GM18502 (cell line): ENCODE data around the gene TMEM132E.

Source experiments
- ATAC-seq: cut with Tn5 transposase; IDR thresholded peaks from one replicate; pipeline ENCODE4 v1.9.1; 2021; ENCODE audit warnings: mild to moderate bottlenecking; ENCODE audit not compliant: unreplicated experiment, poor library complexity

Gene TMEM132E

DNA sequence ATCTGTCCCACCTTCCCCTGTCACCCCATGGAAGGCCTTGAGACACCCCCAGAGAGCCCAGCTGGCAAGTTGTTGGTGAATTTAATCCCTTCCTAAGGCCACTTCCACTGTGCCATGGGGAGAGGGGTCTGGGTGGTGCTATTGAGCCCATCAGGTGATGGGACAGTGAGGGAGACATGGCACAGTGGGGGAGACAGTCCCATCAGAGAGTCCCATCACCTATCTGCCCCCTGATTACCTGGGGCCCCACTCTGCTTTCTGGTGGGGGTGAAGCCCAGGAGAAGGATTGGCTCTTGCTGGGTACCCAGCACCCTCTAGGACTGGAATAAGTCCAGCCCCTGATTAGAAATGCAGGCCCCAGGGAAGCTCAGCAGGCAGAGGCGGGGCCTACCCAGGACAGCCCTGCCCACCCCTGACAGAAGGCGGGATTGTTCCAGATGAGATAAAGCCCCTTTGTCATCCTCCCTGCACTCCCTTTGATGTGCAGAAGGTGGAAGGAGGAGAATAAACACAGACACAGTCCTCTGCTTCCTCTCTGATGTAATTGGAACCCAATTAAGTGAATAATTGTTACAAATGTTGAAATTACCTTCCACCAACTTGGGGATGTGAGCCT is 18.9 kb downstream of the TMEM132E start:
- no peak for ATAC-seq

DNA sequence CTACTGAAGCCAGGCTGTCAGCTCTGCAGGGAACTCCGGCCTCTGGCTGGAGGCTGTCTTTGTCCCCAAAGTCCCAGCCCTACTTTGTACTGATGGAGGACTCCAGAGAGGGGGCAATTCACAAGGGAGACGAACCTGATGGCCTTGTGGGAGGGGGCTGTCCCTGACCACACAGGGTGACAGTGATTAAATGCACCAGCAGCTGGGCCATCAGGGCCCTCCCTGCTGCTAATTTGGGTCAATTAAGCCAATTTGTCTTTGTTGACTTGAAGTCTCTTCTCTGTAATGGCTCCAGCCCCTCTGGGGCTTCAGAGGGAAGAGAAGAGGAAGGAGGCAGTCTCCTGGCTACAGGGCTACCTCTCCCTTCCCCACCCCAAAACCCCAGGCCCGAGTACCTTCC is 22.0 kb downstream of the TMEM132E start:
- no peak for ATAC-seq

DNA sequence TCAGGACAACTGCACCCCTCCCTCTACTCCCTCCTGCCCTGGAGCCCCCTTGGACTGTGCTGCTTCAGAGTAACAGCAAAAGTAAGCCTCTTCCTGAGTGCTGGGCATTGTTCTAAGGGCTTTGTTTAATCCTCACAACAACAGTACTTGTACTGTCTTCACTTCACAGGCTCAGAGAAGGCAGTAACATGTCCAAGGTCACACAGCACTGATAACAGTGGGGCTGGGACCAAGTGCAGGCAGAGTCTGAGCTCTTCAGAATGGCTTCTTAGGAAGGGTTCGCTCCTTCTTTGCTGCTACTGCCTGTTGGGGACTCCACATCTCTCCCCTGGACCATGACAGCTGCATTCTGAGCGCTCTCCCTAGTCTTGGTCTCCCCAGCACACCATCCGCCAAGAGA is 24.6 kb downstream of the TMEM132E start:
- no peak for ATAC-seq

DNA sequence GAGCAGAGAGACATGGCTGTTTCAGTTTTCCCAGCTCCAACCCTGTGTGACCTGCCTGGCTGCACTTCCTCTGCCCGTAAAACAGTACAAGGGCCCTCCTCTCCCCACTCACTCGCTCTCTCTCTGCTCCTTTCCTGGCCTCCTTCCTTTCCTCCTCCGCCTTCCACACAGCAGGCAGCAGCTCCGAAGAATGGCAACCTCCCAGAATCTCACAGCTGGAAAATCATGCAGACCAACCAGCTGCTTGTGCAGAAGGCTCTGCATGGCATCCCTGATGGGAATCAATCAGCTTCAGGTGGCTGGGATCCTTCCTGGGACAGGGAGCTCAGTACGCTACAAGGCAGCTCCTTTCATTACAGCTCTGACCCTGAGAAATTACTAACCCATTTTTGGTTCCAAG is 27.4 kb downstream of the TMEM132E start:
- ATAC-seq: no peak

DNA sequence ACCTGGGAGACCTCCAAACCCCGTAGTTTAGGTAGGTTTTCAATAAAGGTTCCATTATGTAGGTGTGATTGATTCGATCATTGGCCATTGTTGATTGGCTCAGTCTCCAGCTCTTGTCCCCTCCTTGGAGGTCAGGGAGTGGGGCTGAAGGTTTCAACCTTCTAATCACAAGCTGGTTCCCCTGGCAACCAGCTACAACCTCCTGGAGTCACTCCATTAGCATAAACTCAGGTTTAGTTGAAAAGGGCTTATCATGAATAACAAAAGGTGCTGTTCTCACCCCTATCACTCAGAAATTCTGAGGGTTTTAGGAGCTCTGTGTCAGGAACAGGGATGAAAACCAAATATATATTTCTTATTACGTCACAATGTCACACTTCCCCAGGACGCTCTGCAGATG is 28.5 kb downstream of the TMEM132E start:
- no peak for ATAC-seq

DNA sequence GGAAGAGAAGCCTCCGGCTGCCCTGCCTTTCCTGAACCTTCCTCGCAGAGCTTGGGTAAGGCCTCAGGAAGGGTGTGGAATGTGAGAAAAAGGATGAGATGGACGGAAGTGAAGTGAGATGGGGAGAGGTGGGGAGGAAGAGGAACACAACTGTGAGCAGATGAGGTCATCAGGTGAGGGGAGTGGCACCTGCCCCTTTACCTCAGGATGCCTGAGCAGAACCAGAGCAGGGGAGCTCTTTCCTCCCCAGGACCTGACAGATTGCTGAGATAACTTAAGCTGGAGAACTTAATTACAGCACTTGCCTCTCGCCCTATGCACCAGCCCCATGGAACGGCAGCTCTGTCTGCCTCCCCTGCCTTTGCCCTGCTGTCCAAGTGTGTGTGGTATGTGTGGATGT is 29.8 kb downstream of the TMEM132E start:
- no peak for ATAC-seq

DNA sequence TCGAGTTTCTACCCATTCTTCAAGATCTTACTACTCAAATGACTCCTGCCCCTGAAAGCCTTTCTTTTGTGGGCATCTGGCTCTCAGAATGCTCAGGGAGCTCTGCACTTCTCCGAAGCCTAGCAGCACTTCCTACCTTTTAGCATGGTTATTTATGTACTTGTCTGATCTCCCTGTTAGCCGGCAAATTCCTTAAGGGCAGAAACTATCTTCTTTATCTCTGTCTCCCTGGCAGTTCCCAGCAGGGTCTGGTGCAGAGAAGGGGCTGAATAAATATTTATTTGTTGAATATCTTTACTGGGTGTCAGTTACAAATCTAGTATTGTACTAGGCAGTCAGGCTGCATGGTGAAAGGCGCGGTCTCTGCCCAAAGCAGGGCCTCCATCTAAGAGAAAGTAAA is 30.7 kb downstream of the TMEM132E start:
- ATAC-seq: no peak

DNA sequence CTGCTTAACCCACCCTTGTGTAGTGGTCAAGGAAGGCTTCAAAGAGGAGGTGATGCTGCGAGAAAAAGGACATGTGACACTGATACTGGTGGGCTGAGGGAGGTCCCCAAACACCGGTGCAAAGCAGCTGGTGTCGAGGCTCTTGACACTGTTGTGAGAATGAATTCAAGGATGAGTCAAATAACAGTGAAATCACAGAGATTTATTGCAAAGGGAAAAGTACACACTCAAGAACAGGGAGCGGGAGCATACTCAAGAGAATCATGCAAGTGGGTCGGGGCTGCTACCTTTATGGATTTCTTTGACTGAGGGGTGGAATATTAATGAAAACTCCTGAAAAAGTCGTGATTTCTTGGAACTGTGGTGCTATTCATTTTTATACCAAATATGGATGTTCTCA is 31.1 kb downstream of the TMEM132E start:
- ATAC-seq: no peak

DNA sequence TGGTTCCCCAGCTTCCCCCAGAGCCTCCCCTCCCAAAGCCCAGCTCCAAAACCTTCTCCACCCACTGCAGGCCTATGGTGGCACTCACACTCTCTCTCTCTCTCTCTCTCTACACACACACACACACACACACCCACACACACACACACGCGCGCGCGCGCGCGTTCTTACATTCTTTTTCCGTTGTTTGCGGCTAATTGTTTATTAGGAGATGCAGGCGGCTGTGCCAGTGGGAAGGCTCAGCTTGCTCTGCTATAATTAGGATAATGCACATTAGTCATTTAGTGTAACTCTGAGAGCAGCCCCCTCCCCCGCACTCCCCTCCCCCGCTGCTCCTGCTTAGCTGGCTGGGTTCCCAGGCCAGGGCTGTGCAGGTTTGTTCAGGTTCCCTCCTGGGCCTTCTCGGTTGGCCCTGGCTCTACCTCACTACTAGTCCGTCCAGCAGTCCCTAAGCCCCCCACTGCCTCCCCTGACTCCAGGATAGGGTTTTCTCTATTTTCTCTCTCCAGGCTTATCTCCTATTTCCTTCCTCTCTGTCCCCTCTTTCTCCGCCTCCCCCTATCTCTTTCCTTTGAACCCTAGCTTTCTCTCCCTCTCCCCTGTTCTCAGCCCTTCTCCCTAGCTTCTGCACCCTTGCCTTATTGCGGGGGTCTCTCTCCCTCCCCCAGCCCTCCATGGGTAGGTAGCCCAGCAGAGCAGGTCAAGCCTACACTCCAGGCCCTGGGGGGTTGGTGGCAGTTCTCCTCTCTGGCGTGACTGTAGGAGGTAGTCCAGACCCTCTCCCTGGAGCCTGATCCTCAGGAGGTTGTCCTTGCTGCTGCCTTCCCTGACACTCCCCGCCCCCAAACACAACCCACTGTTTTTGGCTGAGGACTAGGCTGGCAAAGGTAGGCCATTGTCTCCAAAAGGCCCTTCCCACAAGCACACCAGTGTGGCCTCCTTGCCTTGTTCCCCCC is 34.0 kb downstream of the TMEM132E start:
- ATAC-seq: no peak

DNA sequence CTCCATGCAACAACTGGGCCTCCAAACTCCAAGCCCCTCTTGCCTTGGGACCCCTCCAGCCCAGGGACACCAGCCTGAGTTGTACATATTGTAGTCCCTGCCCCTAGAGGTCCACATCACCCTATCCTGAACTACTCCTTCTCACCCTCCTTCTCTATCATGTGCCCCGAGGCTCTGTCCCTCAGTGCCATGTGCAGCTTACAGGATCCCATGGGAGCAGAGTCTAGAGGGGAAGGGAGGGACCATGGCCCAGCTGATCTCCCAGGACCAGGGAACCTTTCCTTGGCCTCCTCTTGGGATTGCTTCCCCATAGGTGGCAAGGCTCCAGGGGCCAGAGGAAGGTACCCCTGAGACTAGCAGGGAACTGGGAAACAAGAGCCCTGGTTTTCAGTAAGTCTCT is 35.3 kb downstream of the TMEM132E start:
- no peak for ATAC-seq

DNA sequence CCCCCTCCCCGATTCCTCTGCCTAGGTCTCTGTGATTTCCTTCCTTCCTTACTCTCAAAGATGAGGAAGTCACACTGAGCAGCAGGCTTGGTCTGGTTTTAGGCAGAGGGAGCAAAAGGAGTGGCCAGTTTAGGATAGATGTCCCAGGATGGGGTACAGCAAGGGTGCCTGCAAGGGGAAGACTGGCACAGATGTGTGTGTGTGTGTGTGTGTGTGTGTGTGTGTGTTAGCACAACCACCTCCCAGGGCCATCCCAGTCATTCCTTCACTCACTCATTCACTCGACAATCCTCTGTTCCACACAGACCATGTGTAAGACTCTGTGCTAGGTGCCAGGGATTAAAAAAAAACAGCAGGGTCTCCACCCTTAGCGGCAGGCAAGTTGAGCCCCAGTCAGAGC is 35.9 kb downstream of the TMEM132E start:
- ATAC-seq: no peak

DNA sequence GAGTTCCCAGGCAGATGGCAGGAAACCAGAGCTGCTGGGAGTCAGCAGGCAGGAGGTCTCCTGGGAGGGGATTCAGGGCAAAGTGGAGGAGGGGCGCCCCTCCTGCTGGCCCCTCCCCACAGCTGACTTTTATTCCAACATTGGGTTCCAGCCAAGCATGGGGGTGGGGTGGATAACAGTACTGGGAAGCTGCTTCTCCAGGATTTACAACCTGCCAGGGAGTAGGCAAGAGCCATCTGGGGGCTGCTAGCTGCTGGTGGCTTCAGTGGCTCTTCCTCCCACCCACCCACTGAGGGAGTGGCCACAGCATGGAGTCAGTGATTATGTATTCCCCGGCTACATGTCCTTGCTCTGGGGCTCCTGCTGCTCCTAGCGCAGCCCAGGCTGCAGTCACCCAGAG is 36.8 kb downstream of the TMEM132E start:
- ATAC-seq: no peak

DNA sequence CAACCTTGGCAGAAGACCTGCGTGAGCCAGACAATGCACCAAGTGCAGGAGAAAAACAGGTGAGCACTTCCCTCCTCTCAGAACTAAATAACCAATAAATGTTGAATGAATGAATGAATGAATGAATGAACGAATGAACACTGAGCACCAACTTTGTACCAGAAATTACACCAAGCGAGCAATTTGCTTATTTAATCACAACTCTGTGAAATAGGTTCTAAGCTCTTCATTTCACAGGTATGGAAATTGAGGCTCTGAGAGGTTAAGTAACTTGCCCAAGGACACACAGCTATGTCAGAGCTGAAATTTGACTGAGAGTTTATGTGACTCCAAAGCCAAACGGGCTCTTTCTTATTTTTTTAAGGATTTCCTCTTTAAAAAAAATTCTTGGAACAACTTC is 38.0 kb downstream of the TMEM132E start:
- ATAC-seq: no peak

DNA sequence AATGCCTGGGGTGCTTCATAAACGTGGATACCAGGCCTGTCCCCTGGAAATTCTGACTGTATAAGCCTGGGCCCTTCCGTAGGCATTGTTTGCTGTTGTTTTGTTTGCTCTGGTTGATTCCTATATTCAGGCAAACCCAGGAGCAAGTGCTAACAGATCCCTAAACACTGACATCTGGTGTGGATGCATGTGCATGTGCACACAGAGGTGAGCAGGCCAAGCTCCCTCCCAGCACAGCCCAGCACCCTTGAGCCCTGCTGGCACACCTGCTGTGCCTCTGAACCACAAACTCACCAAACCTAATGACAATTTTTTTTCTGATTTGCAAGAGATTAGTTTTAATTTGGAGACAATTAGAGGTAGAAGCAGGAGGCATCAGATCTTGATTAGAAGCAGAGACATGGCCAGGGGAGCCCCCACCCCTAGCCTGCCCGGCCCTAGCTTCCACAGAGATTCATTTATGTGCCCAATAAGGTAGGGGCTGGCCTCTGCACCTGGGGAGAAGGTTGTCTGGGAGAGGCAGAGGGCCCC is 40.4 kb downstream of the TMEM132E start:
- ATAC-seq: no peak

DNA sequence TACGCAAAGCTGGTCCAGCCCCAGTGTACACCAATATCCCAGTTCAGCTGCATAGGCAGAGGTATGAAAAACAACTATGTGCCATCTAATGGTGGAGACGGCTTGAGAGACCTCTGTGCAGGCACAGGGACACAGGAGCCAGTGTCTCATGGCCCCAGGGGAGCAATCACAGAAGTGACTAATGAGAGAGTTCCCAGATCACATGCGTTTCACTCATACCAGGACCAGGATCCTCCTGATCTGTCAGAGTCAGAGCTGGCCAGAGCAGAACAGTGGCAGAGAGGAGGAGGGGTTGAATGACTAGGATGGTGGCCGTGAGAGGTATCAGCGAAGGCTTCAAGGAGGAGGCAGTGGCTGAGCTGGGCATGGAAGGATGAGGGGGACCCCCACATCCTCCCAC is 41.1 kb downstream of the TMEM132E start:
- ATAC-seq: no peak

DNA sequence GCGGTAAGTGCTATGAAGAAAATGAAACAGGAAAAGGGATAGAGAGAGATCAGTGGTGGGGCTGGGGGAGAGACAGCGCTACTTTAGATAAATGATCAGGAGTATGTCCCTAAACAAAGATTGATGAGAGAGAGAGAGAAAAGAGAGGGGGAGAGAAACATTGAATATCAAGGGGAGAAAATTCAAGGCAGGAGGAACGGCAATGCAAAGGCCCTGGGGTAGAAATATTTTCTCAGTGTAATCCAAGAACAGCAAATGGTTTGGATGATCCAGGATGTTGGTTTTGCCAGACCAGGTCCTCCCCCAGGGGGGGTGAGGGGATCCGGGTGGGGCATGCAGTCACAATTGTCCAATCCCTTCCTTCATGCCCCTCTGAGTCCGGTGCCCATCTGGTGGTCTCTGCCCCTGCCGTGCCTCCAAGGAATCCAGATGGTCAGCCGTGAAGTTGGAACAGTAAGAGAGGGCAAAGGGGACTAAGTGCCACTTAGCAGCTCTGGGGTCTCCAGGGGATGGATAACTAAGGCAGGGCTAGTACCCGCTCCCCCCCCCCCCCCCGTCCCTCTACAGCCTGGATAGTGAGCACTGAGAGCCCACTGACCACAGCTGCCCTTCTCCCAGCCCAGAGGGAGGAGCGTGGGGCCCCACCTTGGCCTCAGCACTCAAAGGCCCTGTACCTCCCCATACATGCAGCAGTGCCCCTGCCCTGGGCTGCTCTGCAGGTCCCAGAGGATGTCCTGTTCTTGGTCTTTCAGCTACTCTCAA is 43.7 kb downstream of the TMEM132E start:
- ATAC-seq: no peak

DNA sequence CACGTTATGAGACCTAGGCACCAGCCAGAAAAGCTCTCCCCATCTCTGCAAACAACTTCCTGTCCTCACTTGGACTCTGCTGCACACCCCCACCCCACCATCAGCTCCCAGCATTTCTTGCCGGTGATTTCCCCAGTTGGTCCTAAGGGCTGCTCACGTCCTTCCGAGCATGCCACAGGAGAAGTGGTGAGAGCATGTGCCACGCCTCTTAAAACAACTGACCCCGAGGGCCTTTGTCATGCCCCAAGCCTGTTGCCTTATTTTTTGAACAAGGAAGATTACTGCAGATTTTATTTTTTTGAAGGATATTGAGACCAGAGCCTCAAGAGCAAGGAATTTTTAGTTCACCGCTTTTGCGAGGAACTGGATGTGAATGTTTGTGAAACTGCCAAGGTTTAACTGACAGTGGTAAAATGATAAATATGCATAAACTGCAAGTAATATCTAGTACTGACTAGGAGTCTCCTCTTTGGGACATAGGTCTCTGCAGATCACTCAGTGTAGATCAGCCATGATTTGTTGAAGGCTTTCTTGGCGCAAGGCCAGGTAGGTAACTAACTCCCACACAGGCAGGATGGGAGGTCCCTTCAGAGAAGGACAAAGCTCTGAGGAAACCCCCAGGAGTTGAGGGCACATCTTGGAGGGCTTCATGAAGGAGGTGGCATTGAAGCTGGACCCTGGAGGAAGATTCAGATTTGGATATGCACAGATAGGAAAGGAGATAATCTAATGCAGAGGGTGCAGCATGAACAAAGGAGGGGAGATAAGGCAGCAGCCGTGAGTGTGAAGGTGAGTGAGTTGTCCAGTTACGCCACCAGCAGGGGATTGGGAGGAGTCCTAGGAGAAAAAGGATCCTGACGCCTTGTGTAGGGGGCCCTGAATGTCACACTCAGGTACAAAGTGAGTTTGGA is 44.7 kb downstream of the TMEM132E start:
- no peak for ATAC-seq

DNA sequence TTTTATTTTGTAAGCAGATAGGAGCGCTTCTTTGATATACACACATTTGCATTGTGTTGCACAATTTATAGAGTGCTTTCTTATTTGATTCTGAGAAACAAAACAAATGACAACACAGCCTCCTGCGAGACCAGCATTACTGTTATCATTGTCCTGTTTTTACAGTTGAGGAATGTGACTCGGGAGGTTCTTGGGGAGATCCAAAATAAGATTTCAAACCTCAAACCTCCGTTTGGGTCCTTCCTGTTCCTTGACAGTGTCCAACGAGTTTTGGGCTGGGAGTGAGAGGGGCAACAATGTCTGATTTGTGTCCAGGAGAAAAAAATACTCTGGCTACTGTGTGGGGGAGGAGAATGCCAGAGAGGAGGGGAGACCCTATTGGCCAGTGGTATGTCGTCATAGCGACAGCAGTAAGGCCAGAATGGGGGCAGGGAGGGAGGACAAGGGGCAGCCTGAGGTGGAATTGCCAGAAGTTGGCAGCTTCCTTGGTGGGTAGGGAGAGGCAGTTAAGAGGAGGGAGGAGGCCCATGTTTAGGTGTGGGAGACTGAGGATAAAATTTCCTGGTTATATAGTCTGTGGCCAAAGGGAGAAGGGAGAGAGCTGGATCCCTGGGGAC is 45.5 kb downstream of the TMEM132E start:
- no peak for ATAC-seq

DNA sequence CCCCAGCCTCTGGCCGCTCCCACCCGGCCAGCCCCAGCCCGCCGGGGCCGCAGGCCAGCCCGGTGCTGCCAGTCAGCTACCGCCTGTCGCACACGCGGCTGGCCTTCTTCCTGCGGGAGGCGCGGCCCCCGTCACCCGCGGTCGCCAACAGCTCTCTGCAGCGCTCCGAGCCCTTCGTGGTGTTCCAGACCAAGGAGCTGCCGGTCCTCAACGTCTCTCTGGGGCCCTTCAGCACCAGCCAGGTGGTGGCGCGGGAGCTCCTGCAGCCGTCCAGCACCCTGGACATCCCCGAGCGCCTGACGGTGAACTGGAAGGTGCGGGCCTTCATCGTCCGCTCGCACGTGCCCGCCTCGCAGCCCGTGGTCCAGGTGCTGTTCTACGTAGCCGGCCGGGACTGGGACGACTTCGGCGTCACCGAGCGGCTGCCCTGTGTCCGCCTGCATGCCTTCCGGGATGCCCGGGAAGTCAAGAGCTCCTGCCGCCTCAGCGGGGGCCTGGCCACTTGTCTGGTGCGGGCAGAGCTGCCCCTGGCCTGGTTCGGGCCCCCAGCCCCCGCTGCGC is 46.8 kb downstream of the TMEM132E start:
- ATAC-seq: no peak
